MV-4-11 (cell line): ENCODE results near the gene PRAMEF27.
"Not testable (repeated sequence)": the region's sequence is repeated elsewhere in the genome, so short reads cannot be mapped to it uniquely, and the experiment has no call there.

Experiments
- DNase-seq: peaks from one replicate; lab custom pipeline; 2025; lab: John Stamatoyannopoulos, UW

Gene PRAMEF27

GRCh38 chr1:13056475-13056874 lies at the start of gene PRAMEF27:
PRAMEF27 (minus strand) TSS chr1:13056575; CDS start chr1:13053659, 2,916 bp downstream.
- not testable (repeated sequence) for DNase-seq

DNA sequence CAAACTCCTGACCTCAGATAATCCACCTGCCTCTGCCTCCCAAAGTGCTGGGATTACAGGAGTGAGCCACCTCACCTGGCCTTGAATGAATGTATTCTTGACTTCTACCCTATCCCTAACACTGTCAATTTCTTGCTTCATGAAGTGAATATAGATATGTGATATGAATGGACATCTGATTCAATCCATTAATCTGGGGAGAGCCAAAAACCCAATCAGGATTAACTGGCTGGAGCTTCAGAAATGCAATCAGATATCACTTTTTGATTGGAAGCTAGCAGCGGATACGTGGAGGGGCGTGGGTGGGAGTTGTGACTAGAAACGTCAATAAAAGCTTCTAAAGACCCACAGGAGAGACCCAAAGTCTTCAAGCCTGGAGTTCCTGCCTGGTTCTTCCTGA lies 14.1 kb upstream of the PRAMEF27 start, which contains the start of gene PRAMEF25:
Gene PRAMEF25 (plus strand): TSS at position 301 of the 400 bp plus-strand sequence. CDS start 2,920 bp downstream, outside the sequence.
- DNase-seq: not testable (repeated sequence)

GRCh38 chr1:13019846-13020245 lies 36.5 kb downstream of the PRAMEF27 start:
- not testable (repeated sequence) for DNase-seq

DNA sequence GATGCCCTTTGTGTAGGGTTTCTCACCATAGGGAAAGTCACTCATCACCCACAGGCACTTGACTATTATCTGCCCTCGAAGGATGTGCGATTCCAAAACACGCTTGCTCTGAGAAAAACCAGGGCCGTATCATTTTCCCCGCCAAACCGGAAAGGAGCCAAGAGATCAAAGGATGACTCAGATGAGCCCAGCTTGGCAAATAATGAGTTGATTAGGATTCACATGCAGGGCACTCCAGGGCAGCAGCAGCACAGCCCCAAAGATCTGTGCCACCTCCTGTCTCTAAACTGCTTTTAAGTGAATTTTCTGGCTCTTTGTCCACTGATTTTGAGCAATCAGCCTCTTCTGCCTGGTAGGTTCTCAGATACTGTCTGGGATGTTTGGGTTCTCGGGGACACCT lies 44.4 kb downstream of the PRAMEF27 start:
- not testable (repeated sequence) for DNase-seq

DNA sequence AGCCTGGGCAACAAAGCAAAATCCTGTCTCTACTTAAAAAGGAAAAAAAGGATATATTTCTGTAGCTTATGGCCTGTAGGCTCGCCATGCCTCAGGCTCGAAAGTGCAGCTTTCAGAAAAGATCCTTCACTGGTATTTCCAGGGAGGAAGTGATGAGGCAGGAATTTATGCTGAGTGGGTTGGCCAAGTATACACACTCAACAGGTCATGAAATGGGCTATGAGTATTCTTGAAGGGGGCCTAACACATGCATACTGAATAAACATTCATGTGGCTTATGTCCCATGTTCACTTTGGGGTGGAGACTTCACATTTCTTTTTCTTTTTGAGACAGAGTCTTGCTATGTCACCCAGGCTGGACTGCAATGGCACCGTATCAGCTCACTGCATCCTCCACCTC lies 47.0 kb downstream of the PRAMEF27 start:
- not testable (repeated sequence) for DNase-seq

DNA sequence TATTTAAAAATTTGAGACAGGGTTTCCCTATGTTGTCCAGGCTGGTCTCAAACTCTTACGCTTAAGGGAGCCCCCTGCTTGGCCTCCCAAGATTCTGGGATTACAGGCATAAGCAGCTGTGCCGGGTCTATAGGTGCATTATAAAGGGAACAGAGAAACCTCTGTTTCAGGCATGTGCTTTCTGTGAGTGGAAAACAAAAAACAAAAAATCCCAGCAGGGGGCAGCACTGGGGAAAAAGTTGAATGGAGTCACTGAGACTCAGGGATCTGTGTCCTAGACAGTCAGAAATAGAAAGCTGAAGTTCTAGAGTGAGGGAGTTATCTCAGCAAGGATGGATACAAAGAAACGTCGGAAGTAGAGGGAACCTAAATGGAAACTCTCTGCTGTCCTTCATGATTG lies 50.6 kb downstream of the PRAMEF27 start:
- not testable (repeated sequence) for DNase-seq
